ENCODE results near the gene POLR1C. TPM values are rescaled to one million over a fixed set of nuclear protein-coding genes. Genes with fewer than 3 reads are reported as not detected.

The POLR1C gene
- total RNA-seq, 4 donors from 2014 or later, result 13.4 to 25.1 (median 16.7) TPM

DNA sequence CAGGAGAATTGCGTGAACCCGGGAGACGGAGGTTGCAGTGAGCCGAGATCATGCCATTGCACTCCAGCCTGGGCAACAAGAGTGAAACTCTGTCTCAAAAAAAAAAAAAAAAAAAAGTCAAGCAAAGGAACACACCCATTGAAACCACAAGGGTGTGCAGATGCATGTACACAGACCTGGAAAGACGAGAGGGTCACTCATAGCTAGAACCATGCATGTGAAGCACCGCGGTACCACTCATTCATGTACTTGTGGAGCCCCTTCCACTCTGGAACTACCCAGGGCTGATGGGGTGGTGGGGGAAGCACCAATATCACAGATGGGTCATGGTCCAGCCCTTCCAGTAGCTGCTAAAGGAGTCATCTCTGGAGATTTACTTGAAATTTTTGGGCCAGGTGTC, 46.9 kb upstream of the POLR1C start:
- Histone ChIP-seq H3K27me3 (peaks cover 0 to 6% (median 0%) of the 10 kb centered on the region in 3 donors), H3K4me1 (no peaks in the 10 kb centered on the region), H3K36me3 (no peaks in the 10 kb centered on the region), H3K4me3 (no peak overlapping the region), H3K9me3 (no peaks in the 10 kb centered on the region), H3K27ac (no peak overlapping the region)
- no peak for ATAC-seq
- DNase-seq, result no peak
- intact Hi-C loops (cut with DNase I; ENCODE audit: low total_unique reads), result no loop called here
- in situ Hi-C loops (cut with MboI; ENCODE audit: low sequenced_read_pairs in 4 of 4), result no loop called here
- TF ChIP-seq POLR2A (IDR thresholded peaks at IDR 0.05), result no peak
- TF ChIP-seq, protein P1, sequence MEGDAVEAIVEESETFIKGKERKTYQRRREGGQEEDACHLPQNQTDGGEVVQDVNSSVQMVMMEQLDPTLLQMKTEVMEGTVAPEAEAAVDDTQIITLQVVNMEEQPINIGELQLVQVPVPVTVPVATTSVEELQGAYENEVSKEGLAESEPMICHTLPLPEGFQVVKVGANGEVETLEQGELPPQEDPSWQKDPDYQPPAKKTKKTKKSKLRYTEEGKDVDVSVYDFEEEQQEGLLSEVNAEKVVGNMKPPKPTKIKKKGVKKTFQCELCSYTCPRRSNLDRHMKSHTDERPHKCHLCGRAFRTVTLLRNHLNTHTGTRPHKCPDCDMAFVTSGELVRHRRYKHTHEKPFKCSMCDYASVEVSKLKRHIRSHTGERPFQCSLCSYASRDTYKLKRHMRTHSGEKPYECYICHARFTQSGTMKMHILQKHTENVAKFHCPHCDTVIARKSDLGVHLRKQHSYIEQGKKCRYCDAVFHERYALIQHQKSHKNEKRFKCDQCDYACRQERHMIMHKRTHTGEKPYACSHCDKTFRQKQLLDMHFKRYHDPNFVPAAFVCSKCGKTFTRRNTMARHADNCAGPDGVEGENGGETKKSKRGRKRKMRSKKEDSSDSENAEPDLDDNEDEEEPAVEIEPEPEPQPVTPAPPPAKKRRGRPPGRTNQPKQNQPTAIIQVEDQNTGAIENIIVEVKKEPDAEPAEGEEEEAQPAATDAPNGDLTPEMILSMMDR (IDR thresholded peaks at IDR 0.05 in 4 of 5, conservative IDR thresholded peaks at IDR 0.05 in 1 of 5), result no peak

DNA sequence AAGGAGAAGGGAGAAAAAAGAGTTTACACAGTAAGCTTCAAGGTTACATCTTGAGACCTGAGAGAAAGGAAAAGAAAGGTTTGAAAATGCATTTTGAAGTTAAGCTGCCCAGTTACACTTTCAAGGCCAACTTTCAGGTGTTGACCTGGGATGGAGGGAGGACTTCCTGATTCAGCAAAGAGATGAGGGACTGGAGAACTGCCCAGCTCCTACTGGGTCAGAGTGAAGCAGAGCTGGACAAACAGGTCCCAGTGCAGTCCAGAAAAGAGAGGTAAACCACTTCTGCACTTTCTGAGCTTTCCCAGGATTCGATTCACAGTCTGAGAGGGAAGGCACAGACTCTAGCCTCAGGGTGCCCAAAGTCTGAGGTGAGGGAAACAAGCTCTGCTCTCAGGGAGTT, 45.5 kb upstream of the POLR1C start:
- no peaks in the 10 kb centered on the region for H3K4me1 ChIP-seq
- TF ChIP-seq, protein P1 (IDR thresholded peaks at IDR 0.05 in 4 of 5, conservative IDR thresholded peaks at IDR 0.05 in 1 of 5), result no peak
- no peak for TF ChIP-seq POLR2A (IDR thresholded peaks at IDR 0.05)
- intact Hi-C loops (cut with DNase I; ENCODE audit: low total_unique reads) (no loop called here), in situ Hi-C loops (cut with MboI; ENCODE audit: low sequenced_read_pairs in 4 of 4) (no loop called here)
- H3K36me3 ChIP-seq, result no peaks in the 10 kb centered on the region
- H3K4me3 ChIP-seq, result no peak overlapping the region
- no peaks in the 10 kb centered on the region for H3K9me3 ChIP-seq
- no peak overlapping the region for H3K27ac ChIP-seq
- no peaks in the 10 kb centered on the region for H3K27me3 ChIP-seq
- DNase-seq, result no peak
- ATAC-seq, result no peak

DNA sequence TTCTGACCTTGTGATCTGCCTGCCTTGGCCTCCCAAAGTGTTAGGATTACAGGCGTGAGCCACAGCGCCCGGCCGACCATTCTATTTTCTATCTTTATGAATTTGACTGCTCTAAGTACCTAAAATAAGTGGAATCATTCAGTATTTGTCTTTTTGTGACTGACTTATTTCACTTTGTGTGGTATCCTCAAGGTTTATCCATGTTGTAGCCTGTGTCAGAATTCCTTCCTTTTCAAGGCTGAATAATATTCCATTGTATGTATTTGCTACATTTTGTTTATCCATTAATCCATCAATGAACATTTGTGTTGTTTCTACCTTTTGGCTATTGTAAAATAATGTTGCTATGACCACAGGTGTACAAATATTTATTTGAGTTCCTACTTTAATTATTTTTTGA, 44.4 kb upstream of the POLR1C start:
- Histone ChIP-seq H3K4me3 (no peak overlapping the region), H3K27ac (no peak overlapping the region), H3K9me3 (no peaks in the 10 kb centered on the region), H3K4me1 (peaks cover 3 to 5% of the 10 kb centered on the region in 2 donors), H3K36me3 (no peaks in the 10 kb centered on the region), H3K27me3 (no peaks in the 10 kb centered on the region)
- DNase-seq (no peak), ATAC-seq (no peak)
- in situ Hi-C loops (cut with MboI; ENCODE audit: low sequenced_read_pairs in 4 of 4), result no loop called here
- TF ChIP-seq POLR2A (IDR thresholded peaks at IDR 0.05), result no peak
- TF ChIP-seq, protein P1 (IDR thresholded peaks at IDR 0.05 in 4 of 5, conservative IDR thresholded peaks at IDR 0.05 in 1 of 5), result no peak
- intact Hi-C loops (cut with DNase I; ENCODE audit: low total_unique reads), result no loop called here

DNA sequence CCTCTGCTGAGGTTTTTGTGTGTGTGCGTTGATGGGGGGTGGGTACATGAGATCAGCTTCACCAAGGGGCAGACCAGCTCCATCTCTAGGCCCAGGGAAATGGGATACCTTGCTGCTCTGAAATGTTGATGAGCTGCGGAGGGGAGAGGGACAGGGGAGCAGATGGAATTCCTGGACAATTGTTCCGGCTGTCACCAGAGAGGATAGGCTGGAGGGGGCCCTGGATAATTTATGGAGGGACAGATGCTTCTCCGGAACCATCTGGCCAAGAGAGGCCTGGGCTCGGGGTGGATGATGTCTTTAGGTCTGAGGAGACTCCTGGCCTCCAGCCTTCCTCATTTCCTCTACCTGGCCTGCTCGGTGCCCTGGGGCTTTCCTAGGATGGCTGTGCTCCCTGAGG, 41.4 kb upstream of the POLR1C start:
- no peak for TF ChIP-seq POLR2A (IDR thresholded peaks at IDR 0.05)
- TF ChIP-seq, protein P1 (IDR thresholded peaks at IDR 0.05 in 4 of 5, conservative IDR thresholded peaks at IDR 0.05 in 1 of 5), result no peak

DNA sequence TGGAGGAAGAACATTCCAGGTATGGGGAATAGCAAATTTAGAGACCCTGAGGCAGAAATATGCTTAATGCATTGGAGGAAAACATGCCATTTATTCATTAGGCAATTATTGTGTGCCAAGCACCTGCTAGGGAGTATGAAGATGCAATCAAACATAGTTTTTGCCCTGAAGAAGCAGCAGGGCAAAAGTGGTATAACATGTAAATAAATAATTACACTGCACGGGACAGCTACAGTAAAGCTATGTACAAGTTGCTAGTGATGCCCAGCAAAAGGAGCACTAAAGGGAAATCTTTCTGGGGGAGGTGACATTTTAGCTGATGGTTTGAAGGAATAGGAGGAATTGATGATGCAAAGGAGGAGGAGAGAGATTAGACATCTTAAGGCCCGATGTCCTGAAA, 40.1 kb upstream of the POLR1C start:
- no peaks in the 10 kb centered on the region for H3K27me3 ChIP-seq
- H3K27ac ChIP-seq, result peak overlapping the region; percentile 86 to 93 (median 92)
- H3K36me3 ChIP-seq, result no peaks in the 10 kb centered on the region
- in situ Hi-C loops (cut with MboI; ENCODE audit: low sequenced_read_pairs in 4 of 4), result no loop called here
- H3K9me3 ChIP-seq, result no peaks in the 10 kb centered on the region
- H3K4me1 ChIP-seq, result peaks cover 38 to 40% of the 10 kb centered on the region in 2 donors
- DNase-seq, result no peak
- H3K4me3 ChIP-seq, result peak overlapping the region; percentile 80 to 95 (median 87)
- intact Hi-C loops (cut with DNase I; ENCODE audit: low total_unique reads), result loop anchor here (1.0 kb wide), 1 partner anchor 16 kb away; no protein-coding TSS in a partner anchor
- TF ChIP-seq, protein P1 (IDR thresholded peaks at IDR 0.05 in 4 of 5, conservative IDR thresholded peaks at IDR 0.05 in 1 of 5), result no peak
- TF ChIP-seq POLR2A (IDR thresholded peaks at IDR 0.05), result no peak
- no peak for ATAC-seq

More for the DNA sequence above, 41.4 kb upstream of the POLR1C start:
- Histone ChIP-seq H3K27me3 (no peaks in the 10 kb centered on the region), H3K27ac (no peak overlapping the region), H3K4me1 (peaks cover 30% of the 10 kb centered on the region in 2 donors), H3K36me3 (no peaks in the 10 kb centered on the region), H3K9me3 (no peaks in the 10 kb centered on the region), H3K4me3 (no peak overlapping the region)
- DNase-seq, result no peak
- intact Hi-C loops (cut with DNase I; ENCODE audit: low total_unique reads) (no loop called here), in situ Hi-C loops (cut with MboI; ENCODE audit: low sequenced_read_pairs in 4 of 4) (no loop called here)
- no peak for ATAC-seq
